Thyroid gland (tissue), 4 donors: ENCODE results near the gene COL28A1. TPM values are rescaled to one million over a fixed set of nuclear protein-coding genes. Genes with fewer than 3 reads are reported as not detected.

Experiments
- DNase-seq, 2 donors: peaks; one replicate each; pipeline ENCODE4 v3.0.0-alpha.2; 2019
- H3K27ac ChIP-seq, 3 donors: fragments of 200-600 bp; sonication (generic); 1 replicate in 2 of 3; 2 replicates in 1 of 3; pipeline ENCODE4 v1.5.1; 2016 to 2019; ENCODE audit warnings: mild to moderate bottlenecking in 1 of 3, moderate library complexity in 1 of 3
- H3K27me3 ChIP-seq: fragments of 200-600 bp; sonication (generic); one replicate; pipeline ENCODE4 v1.5.1; 2019
- H3K36me3 ChIP-seq, 2 donors: fragments of 200-600 bp; sonication (generic); one replicate each; pipeline ENCODE4 v1.5.1; 2016 to 2019
- H3K4me1 ChIP-seq, 2 donors: fragments of 200-600 bp; sonication (generic); one replicate each; pipeline ENCODE4 v1.5.1; 2017 to 2019
- H3K4me3 ChIP-seq, 3 donors: fragments of 200-600 bp; sonication (generic); replicated peaks in 1 of 3; 1 replicate in 2 of 3; 2 replicates in 1 of 3; pipeline ENCODE4 v1.5.1; 2016; ENCODE audit warnings: mild to moderate bottlenecking in 1 of 3
- H3K9me3 ChIP-seq: fragments of 200-600 bp; sonication (generic); one replicate; pipeline ENCODE4 v1.5.1; 2017
- CTCF ChIP-seq, 6 experiments: fragments of 200-600 bp in 3 of 6; fragments of 450-650 bp in 3 of 6; sonication (generic) in 3 of 6; IDR thresholded peaks; one replicate each; pipeline ENCODE4 v1.5.1; 2016 to 2019; ENCODE audit warnings: antibody characterized with exemption in 6 of 6, mild to moderate bottlenecking in 2 of 6, inconsistent platforms in 1 of 6, moderate library complexity in 1 of 6
- POLR2A ChIP-seq, 2 donors: fragments of 450-650 bp; IDR thresholded peaks; one replicate each; pipeline ENCODE4 v1.6.1; 2017; ENCODE audit warnings: antibody characterized with exemption in 2 of 2, mild to moderate bottlenecking in 2 of 2, moderate library complexity in 1 of 2
- WGBS, 2 donors: methylation state at CpG; one replicate each; pipeline ENCODE4 v1.1.5; 2017; 5-methylcytosine and 5-hydroxymethylcytosine counted together
- intact Hi-C: fragments of 100-400 bp; cut with DNase I; formaldehyde crosslinking; loops from one replicate; pipeline ENCODE4 v1.15.1; 2023
- total RNA-seq, 4 donors: library from RNA; depleted of rRNA; stranded (reverse); fragments of >200 nt; gene quantifications; one replicate each; pipeline ENCODE4 v1.2.3, GENCODE V29; 2016

The COL28A1 gene
- total RNA-seq, 4 donors from 2014 or later: 0.54 to 1.9 (median 0.97) TPM

- intact Hi-C loops: no loop called here
- Histone ChIP-seq H3K4me1 (no peaks in the 10 kb centered on the region), H3K4me3 (no peak overlapping the region), H3K9me3 (no peaks in the 10 kb centered on the region), H3K36me3 (no peaks in the 10 kb centered on the region), H3K27me3 (no peaks in the 10 kb centered on the region), H3K27ac (no peak overlapping the region)
- WGBS, 2 donors: 94 to 97% methylated on average over 3 of the region's 3 CpGs
- TF ChIP-seq POLR2A (IDR thresholded peaks at IDR 0.05): no peak
- no peak for TF ChIP-seq CTCF (IDR thresholded peaks at IDR 0.05)
- no peak for DNase-seq
These were observed 12.7 kb upstream of the COL28A1 start for GRCh38 chr7:7548407-7548806.

GRCh38 chr7:7542251-7542835 lies 6.7 kb upstream of the COL28A1 start:
- no peak overlapping the region for H3K27ac ChIP-seq
- H3K4me3 ChIP-seq: no peak overlapping the region
- TF ChIP-seq POLR2A (IDR thresholded peaks at IDR 0.05): no peak
- no peak for TF ChIP-seq CTCF (IDR thresholded peaks at IDR 0.05)
- 85 to 86% methylated on average over 4 of the region's 4 CpGs for WGBS, 2 donors
- no peaks in the 10 kb centered on the region for H3K36me3 ChIP-seq
- intact Hi-C loops: loop anchor here (5.0 kb wide), 1 partner anchor 115 kb away; no protein-coding TSS in a partner anchor
- no peaks in the 10 kb centered on the region for H3K27me3 ChIP-seq
- no peak for DNase-seq
- no peaks in the 10 kb centered on the region for H3K4me1 ChIP-seq
- H3K9me3 ChIP-seq: no peaks in the 10 kb centered on the region

- no peaks in the 10 kb centered on the region for H3K36me3 ChIP-seq
- H3K4me3 ChIP-seq: no peak overlapping the region
- no peak for TF ChIP-seq POLR2A (IDR thresholded peaks at IDR 0.05)
- no peak for TF ChIP-seq CTCF (IDR thresholded peaks at IDR 0.05)
- no peak for DNase-seq
- no peaks in the 10 kb centered on the region for H3K27me3 ChIP-seq
- intact Hi-C loops: loop anchor here (5.0 to 10.0 kb wide), 2 partner anchors 112 to 445 kb away; no protein-coding TSS in a partner anchor
- H3K9me3 ChIP-seq: no peaks in the 10 kb centered on the region
- WGBS, 2 donors: 91 to 95% methylated on average over 4 of the region's 4 CpGs
- no peak overlapping the region for H3K27ac ChIP-seq
- H3K4me1 ChIP-seq: no peaks in the 10 kb centered on the region
These were observed 4.0 kb upstream of the COL28A1 start for GRCh38 chr7:7539711-7540110.

GRCh38 chr7:7539152-7539551 lies 3.5 kb upstream of the COL28A1 start:
- no peaks in the 10 kb centered on the region for H3K36me3 ChIP-seq
- H3K4me3 ChIP-seq: no peak overlapping the region
- no peaks in the 10 kb centered on the region for H3K4me1 ChIP-seq
- H3K9me3 ChIP-seq: no peaks in the 10 kb centered on the region
- no peak overlapping the region for H3K27ac ChIP-seq
- intact Hi-C loops: loop anchor here (10.0 kb wide), 1 partner anchor 444 kb away; no protein-coding TSS in a partner anchor
- no peaks in the 10 kb centered on the region for H3K27me3 ChIP-seq
- 82% methylated on average over 4 of the region's 4 CpGs for WGBS, 2 donors
- no peak for DNase-seq
- TF ChIP-seq CTCF (IDR thresholded peaks at IDR 0.05) (no peak), POLR2A (IDR thresholded peaks at IDR 0.05) (no peak)

- Histone ChIP-seq H3K4me3 (no peak overlapping the region), H3K27me3 (no peaks in the 10 kb centered on the region), H3K36me3 (no peaks in the 10 kb centered on the region), H3K9me3 (no peaks in the 10 kb centered on the region), H3K4me1 (no peaks in the 10 kb centered on the region), H3K27ac (no peak overlapping the region)
- DNase-seq: no peak
- 41 to 47% methylated on average over 2 of the region's 2 CpGs for WGBS, 2 donors
- TF ChIP-seq CTCF (IDR thresholded peaks at IDR 0.05) (no peak), POLR2A (IDR thresholded peaks at IDR 0.05) (no peak)
- intact Hi-C loops: loop anchor here (10.0 kb wide), 1 partner anchor 443 kb away; no protein-coding TSS in a partner anchor
These were observed 2.0 kb upstream of the COL28A1 start for GRCh38 chr7:7537711-7538110.
